OCI-LY1 (cell line): Measurements from ENCODE around the gene SMC4.
"Not testable (repeated sequence)": the region's sequence is repeated elsewhere in the genome, so short reads cannot be mapped to it uniquely, and the experiment has no call there.

Source experiments
- H2AFZ ChIP-seq: fragments of 200-600 bp; sonication (generic), shearing (Covaris generic); 2 replicates; pipeline ENCODE4 v1.6.0; 2014; ENCODE audit warnings: antibody characterized with exemption, mild to moderate bottlenecking, low read length
- H3F3A ChIP-seq: fragments of 200-600 bp; sonication (generic), shearing (Covaris generic); 2 replicates; pipeline ENCODE4 v1.6.0; 2014; ENCODE audit warnings: mild to moderate bottlenecking, antibody characterized with exemption, low read length, moderate library complexity; ENCODE audit not compliant: insufficient read depth
- H3K27ac ChIP-seq: fragments of 200-600 bp; sonication (generic); 2 replicates; pipeline ENCODE4 v1.5.1; 2014; ENCODE audit warnings: low read length, mixed run types, mild to moderate bottlenecking, low read depth; ENCODE audit not compliant: poor library complexity, severe bottlenecking
- H3K27me3 ChIP-seq: fragments of 200-600 bp; sonication (generic); 2 replicates; pipeline ENCODE4 v1.6.0; 2014; ENCODE audit warnings: antibody characterized with exemption, mild to moderate bottlenecking, low read length, moderate library complexity; ENCODE audit not compliant: insufficient read depth
- H3K36me3 ChIP-seq: fragments of 200-600 bp; sonication (generic); 2 replicates; pipeline ENCODE4 v1.6.1; 2014; ENCODE audit warnings: mild to moderate bottlenecking, antibody characterized with exemption, low read length, moderate library complexity, mixed read lengths; ENCODE audit not compliant: insufficient read depth
- H3K4me1 ChIP-seq: fragments of 200-600 bp; sonication (generic); 2 replicates; pipeline ENCODE4 v1.5.1; 2014; ENCODE audit warnings: mild to moderate bottlenecking, low read length, moderate library complexity; ENCODE audit not compliant: insufficient read depth, severe bottlenecking
- H3K4me2 ChIP-seq: fragments of 200-600 bp; sonication (generic), shearing (Covaris generic); 2 replicates; pipeline ENCODE4 v1.6.1; 2014; ENCODE audit warnings: low read length
- H3K4me3 ChIP-seq: fragments of 200-600 bp; sonication (generic); 2 replicates; pipeline ENCODE4 v1.5.1; 2014; ENCODE audit warnings: low read length, low read depth, mild to moderate bottlenecking, mixed read lengths; ENCODE audit not compliant: poor library complexity, severe bottlenecking
- H3K79me2 ChIP-seq: fragments of 200-600 bp; shearing (Covaris generic); 2 replicates; pipeline ENCODE4 v1.6.1; 2016; ENCODE audit warnings: mixed run types, low read length, mixed read lengths; ENCODE audit not compliant: insufficient read depth
- H3K9ac ChIP-seq: fragments of 200-600 bp; sonication (generic), shearing (Covaris generic); 2 replicates; pipeline ENCODE4 v1.6.1; 2014; ENCODE audit warnings: mild to moderate bottlenecking, low read length, mixed read lengths
- H3K9me2 ChIP-seq: fragments of 200-600 bp; sonication (generic), shearing (Covaris generic); 2 replicates; pipeline ENCODE4 v1.6.1; 2014; ENCODE audit warnings: low read depth, mild to moderate bottlenecking, low read length, mixed read lengths
- H3K9me3 ChIP-seq: fragments of 200-600 bp; shearing (Covaris generic); 2 replicates; pipeline ENCODE4 v1.6.1; 2014; ENCODE audit warnings: low read length, mixed read lengths
- H4K20me1 ChIP-seq: fragments of 200-600 bp; sonication (generic), shearing (Covaris generic); 2 replicates; pipeline ENCODE4 v1.6.0; 2016; ENCODE audit warnings: mild to moderate bottlenecking, low read length; ENCODE audit not compliant: insufficient read depth
- EZH2 ChIP-seq: fragments of 200-600 bp; sonication (generic), shearing (Covaris generic); IDR thresholded peaks from 2 replicates; pipeline ENCODE4 v1.8.0; 2017; ENCODE audit warnings: borderline replicate concordance, mixed run types, mild to moderate bottlenecking, antibody characterized with exemption, low read length, moderate library complexity, mixed read lengths
- TF ChIP-seq, protein P1 (sequence below): fragments of 200-600 bp; sonication (generic), shearing (Covaris generic); IDR thresholded peaks from 2 replicates; pipeline ENCODE4 v1.5.1; 2017; ENCODE audit warnings: mild to moderate bottlenecking, antibody characterized with exemption, low read length, moderate library complexity, mixed read lengths

SMC4 gene

DNA sequence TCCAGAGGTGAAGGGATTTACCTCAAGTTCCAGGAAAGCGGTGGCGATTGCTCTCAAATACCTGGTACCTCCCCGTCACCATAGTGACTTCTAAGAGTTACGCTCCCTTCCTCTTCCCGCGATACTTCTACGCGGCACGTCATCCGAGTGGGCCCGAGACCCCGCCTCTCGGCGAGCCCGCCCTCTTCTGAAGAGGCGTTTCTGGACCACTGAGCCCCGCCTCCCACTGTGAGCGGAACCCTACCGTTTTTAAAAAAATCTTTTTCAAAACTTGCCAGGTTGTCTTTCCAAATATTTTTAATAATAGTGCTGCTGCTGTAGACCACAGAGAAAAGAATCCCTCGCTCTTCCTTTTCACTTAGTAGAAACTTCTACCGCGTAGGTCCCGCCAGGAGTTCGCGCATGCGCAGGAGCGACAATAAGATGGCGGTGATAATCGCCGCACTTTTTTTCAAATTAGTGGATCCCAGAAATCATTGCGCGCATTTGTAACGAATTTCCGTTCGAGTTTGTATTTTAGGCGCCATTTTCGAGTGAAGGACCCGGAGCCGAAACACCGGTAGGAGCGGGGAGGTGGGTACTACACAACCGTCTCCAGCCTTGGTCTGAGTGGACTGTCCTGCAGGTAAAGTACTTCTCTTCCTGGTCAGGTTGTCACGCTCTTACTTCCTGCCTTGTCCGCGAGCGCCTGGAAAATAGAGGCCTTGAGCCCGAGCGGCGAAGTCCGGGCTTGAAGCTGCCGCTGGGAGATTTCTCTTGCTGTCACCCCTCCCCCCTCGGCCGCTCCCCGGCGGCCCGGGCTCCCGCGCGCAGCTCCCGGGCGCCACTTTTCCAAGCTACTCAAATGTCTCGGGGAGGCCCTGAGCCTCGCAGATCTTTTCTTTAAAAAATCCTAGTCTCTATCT, at the start of gene SMC4, which contains the start of gene IFT80:
Gene SMC4 (plus strand): TSS at position 526 of the 905 bp plus-strand sequence. CDS start 1,177 bp downstream, outside the sequence.
Gene IFT80 (minus strand): TSS at position 101 of the 905 bp plus-strand sequence. CDS start 14,625 bp downstream, outside the sequence.
- Histone ChIP-seq H3K9me3 (no peaks in the 10 kb centered on the region), H2AFZ (peak within 1 kb of the TSS; percentile 77; the same call in 1 of the 2 replicates)

DNA sequence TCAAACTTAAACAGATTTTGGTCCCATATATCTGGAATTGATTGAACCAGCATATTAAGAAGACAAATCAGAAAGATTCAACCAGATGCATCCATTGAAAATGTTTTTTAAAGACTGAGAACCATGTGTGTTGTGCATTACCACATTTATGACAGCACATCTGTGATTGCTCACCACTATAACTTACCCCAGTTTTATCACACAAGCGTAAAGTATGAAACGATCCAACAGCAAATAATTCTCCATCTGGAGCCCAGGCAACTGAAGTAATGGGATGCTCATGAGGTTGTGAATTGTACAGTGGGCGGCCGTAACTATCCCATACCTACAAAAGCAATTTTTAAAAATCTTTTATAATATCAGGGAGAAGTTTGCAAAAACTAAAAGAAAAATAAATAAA, 43.6 kb upstream of the SMC4 start:
- H3K79me2 ChIP-seq = no peaks in the 10 kb centered on the region
- H2AFZ ChIP-seq = no peak overlapping the region
- H4K20me1 ChIP-seq = no peaks in the 10 kb centered on the region
- no peak overlapping the region for H3K9ac ChIP-seq
- H3K4me2 ChIP-seq = no peak overlapping the region
- no peaks in the 10 kb centered on the region for H3F3A ChIP-seq
- H3K4me1 ChIP-seq = no peaks in the 10 kb centered on the region
- H3K36me3 ChIP-seq = peaks cover 18% of the 10 kb centered on the region
- no peaks in the 10 kb centered on the region for H3K9me2 ChIP-seq
- no peaks in the 10 kb centered on the region for H3K9me3 ChIP-seq
- TF ChIP-seq, protein P1, sequence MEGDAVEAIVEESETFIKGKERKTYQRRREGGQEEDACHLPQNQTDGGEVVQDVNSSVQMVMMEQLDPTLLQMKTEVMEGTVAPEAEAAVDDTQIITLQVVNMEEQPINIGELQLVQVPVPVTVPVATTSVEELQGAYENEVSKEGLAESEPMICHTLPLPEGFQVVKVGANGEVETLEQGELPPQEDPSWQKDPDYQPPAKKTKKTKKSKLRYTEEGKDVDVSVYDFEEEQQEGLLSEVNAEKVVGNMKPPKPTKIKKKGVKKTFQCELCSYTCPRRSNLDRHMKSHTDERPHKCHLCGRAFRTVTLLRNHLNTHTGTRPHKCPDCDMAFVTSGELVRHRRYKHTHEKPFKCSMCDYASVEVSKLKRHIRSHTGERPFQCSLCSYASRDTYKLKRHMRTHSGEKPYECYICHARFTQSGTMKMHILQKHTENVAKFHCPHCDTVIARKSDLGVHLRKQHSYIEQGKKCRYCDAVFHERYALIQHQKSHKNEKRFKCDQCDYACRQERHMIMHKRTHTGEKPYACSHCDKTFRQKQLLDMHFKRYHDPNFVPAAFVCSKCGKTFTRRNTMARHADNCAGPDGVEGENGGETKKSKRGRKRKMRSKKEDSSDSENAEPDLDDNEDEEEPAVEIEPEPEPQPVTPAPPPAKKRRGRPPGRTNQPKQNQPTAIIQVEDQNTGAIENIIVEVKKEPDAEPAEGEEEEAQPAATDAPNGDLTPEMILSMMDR = no peak
- no peak for TF ChIP-seq EZH2
- H3K27ac ChIP-seq = no peak overlapping the region
- no peaks in the 10 kb centered on the region for H3K27me3 ChIP-seq
- H3K4me3 ChIP-seq = no peak overlapping the region

More for the DNA sequence above, at the start of gene SMC4, which contains the start of gene IFT80:
- Histone ChIP-seq H3K79me2 (peaks cover 80% of the 10 kb centered on the region), H3K27me3 (no peaks in the 10 kb centered on the region), H3K9ac (peak within 1 kb of the TSS; percentile 90), H3K4me2 (peak within 1 kb of the TSS; percentile 93), H3K4me1 (peaks cover 54% of the 10 kb centered on the region), H3F3A (no peaks in the 10 kb centered on the region), H3K27ac (peak within 1 kb of the TSS; percentile 89), H3K36me3 (peaks cover 47% of the 10 kb centered on the region), H3K9me2 (no peaks in the 10 kb centered on the region), H3K4me3 (peak within 1 kb of the TSS; percentile 84), H4K20me1 (no peaks in the 10 kb centered on the region)
- no peak for TF ChIP-seq EZH2
- TF ChIP-seq, protein P1 = no peak

DNA sequence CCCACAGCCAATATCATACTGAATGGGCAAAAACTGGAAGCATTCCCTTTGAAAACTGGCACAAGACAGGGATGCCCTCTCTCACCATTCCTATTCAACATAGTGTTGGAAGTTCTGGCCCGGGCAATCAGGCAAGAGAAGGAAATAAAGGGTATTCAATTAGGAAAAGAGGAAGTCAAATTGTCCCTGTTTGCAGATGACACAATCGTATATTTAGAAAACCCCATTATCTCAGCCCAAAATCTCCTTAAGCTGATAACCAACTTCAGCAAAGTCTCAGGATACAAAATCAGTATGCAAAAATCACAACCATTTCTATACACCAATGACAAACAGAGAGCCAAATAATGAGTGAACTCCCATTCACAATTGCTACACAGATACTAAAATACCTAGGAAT, 36.6 kb upstream of the SMC4 start:
- not testable (repeated sequence) for H3K9ac ChIP-seq, H3K79me2 ChIP-seq, H2AFZ ChIP-seq, H3K9me2 ChIP-seq, H3K27ac ChIP-seq, H3K4me2 ChIP-seq, H4K20me1 ChIP-seq, H3K4me1 ChIP-seq, H3K9me3 ChIP-seq, H3F3A ChIP-seq, H3K4me3 ChIP-seq, H3K27me3 ChIP-seq
- peaks cover 24% of the 10 kb centered on the region; the same call in 1 of the 2 replicates for H3K36me3 ChIP-seq
